PC-3 (cell line): ENCODE measurements around the gene JAKMIP1. TPM values are rescaled to one million over a fixed set of nuclear protein-coding genes. Genes with fewer than 3 reads are reported as not detected.

Experiments used
- ATAC-seq: fragments of 200-7000 bp; cut with Tn5 transposase; 2 replicates; pipeline ENCODE4 v1.9.1; 2020; ENCODE audit warnings: mild to moderate bottlenecking, moderate library complexity
- BruUV-seq: library from RNA; stranded (reverse); fragments of 400-500 nt; replicated peaks from 2 replicates; lab custom pipeline; 2021; lab: Mats Ljungman, UMichigan
- CTCF ChIA-PET: fragments of 300-600 bp; sonication (Branson Sonifier 250); formaldehyde crosslinking; loops from one replicate; lab custom pipeline; 2022; ENCODE audit warnings: antibody characterized with exemption; lab: Charles Lee
- POLR2A ChIA-PET: fragments of 300-600 bp; sonication (Branson Sonifier 250); formaldehyde crosslinking; loops from one replicate; lab custom pipeline; 2022; ENCODE audit warnings: antibody characterized with exemption; ENCODE audit not compliant: unreplicated experiment; lab: Charles Lee
- DNase-seq: peaks from one replicate; pipeline ENCODE4 v3.0.0-alpha.2; 2015
- H2AFZ ChIP-seq: fragments of 300-600 bp; sonication (generic); 2 replicates; pipeline ENCODE4 v1.6.0; 2016; ENCODE audit warnings: antibody characterized with exemption, low read length
- H3F3A ChIP-seq: fragments of 300-600 bp; sonication (generic); one replicate; pipeline ENCODE4 v1.6.0; 2017; ENCODE audit warnings: antibody characterized with exemption, low read length, control low read depth, mild to moderate bottlenecking; ENCODE audit not compliant: unreplicated experiment
- H3K27ac ChIP-seq: fragments of 300-600 bp; sonication (generic); 2 replicates; pipeline ENCODE4 v1.5.1; 2016; ENCODE audit warnings: mild to moderate bottlenecking, low read length
- H3K27me3 ChIP-seq: fragments of 300-600 bp; sonication (generic); 2 replicates; pipeline ENCODE4 v1.6.1; 2016; ENCODE audit warnings: low read length, mixed read lengths
- H3K36me3 ChIP-seq: fragments of 300-600 bp; sonication (generic); 2 replicates; pipeline ENCODE4 v1.6.1; 2016; ENCODE audit warnings: low read depth, mixed run types, low read length, mixed read lengths
- H3K4me1 ChIP-seq: fragments of 300-600 bp; sonication (generic); 2 replicates; pipeline ENCODE4 v1.5.1; 2016; ENCODE audit warnings: low read length; ENCODE audit not compliant: insufficient read depth
- H3K4me2 ChIP-seq: fragments of 300-600 bp; sonication (generic); 2 replicates; pipeline ENCODE4 v1.6.0; 2016; ENCODE audit warnings: low read length
- H3K4me3 ChIP-seq: fragments of 300-600 bp; sonication (generic); 2 replicates; pipeline ENCODE4 v1.5.1; 2016; ENCODE audit warnings: mild to moderate bottlenecking, low read length, mixed read lengths
- H3K79me2 ChIP-seq: fragments of 300-600 bp; sonication (generic); 2 replicates; pipeline ENCODE4 v1.6.1; 2017; ENCODE audit warnings: low read length, mixed read lengths
- H3K9ac ChIP-seq: fragments of 300-600 bp; sonication (generic); 2 replicates; pipeline ENCODE4 v1.6.0; 2016; ENCODE audit warnings: mild to moderate bottlenecking, low read length
- H3K9me2 ChIP-seq: fragments of 300-600 bp; sonication (generic); replicated peaks from 2 replicates; pipeline ENCODE4 v1.6.1; 2016; ENCODE audit warnings: mixed run types, low read length, mixed read lengths
- H3K9me3 ChIP-seq: fragments of 300-600 bp; sonication (generic); 2 replicates; pipeline ENCODE4 v1.6.1; 2016; ENCODE audit warnings: low read length, mixed read lengths
- H4K20me1 ChIP-seq: fragments of 300-600 bp; sonication (generic); 2 replicates; pipeline ENCODE4 v1.6.1; 2016; ENCODE audit warnings: low read length, mixed read lengths
- CTCF ChIP-seq: fragments of 300-600 bp; sonication (generic); conservative IDR thresholded peaks from 2 replicates; pipeline ENCODE4 v1.5.1; 2017; ENCODE audit warnings: antibody characterized with exemption, low read depth, mild to moderate bottlenecking, low read length
- EZH2 ChIP-seq: fragments of 300-600 bp; sonication (generic); IDR thresholded peaks from one replicate; pipeline ENCODE4 v1.6.1; 2017; ENCODE audit warnings: antibody characterized with exemption, mild to moderate bottlenecking, low read length; ENCODE audit not compliant: unreplicated experiment
- EZH2phosphoT487 ChIP-seq: fragments of 300-600 bp; sonication (generic); IDR thresholded peaks from 2 replicates; pipeline ENCODE4 v1.6.1; 2018; ENCODE audit warnings: mild to moderate bottlenecking, antibody characterized with exemption, low read length, borderline replicate concordance
- intact Hi-C: fragments of 100-400 bp; cut with micrococcal nuclease; formaldehyde crosslinking; loops from 2 replicates; pipeline ENCODE4 v1.9.0; 2023
- total RNA-seq: library from RNA; depleted of rRNA; stranded (reverse); fragments of >200 nt; gene quantifications from 2 replicates; pipeline ENCODE4 v1.2.3, GENCODE V29; 2014; rRNA removed

Gene JAKMIP1
- total RNA-seq, 1 experiment from 2014 or later: 0.04 TPM

- Histone ChIP-seq H3K4me1 (no peaks in the 10 kb centered on the region), H2AFZ (no peak overlapping the region), H3K9ac (no peak overlapping the region), H3K9me3 (no peaks in the 10 kb centered on the region), H3K36me3 (no peaks in the 10 kb centered on the region), H3K79me2 (no peaks in the 10 kb centered on the region), H3K9me2 (no peaks in the 10 kb centered on the region), H3K4me3 (no peak overlapping the region), H3F3A (no peaks in the 10 kb centered on the region), H3K27me3 (peaks cover 17% of the 10 kb centered on the region), H3K4me2 (no peak overlapping the region), H3K27ac (no peak overlapping the region), H4K20me1 (no peaks in the 10 kb centered on the region)
- TF ChIP-seq EZH2phosphoT487 (no peak), EZH2 (no peak), CTCF (no peak)
- POLR2A ChIA-PET: no interaction called here
- DNase-seq (no peak), ATAC-seq (no peak)
- intact Hi-C loops: no loop called here
- no TSS peak for BruUV-seq
- CTCF ChIA-PET: no interaction called here
Measured at GRCh38 chr4:5976431-5976830, 223.9 kb downstream of the JAKMIP1 start.

Other genes starting within 250 kb of the JAKMIP1 start
- not detected in 2 replicates for gene C4orf50, start 182.1 kb downstream of the JAKMIP1 start, total RNA-seq
- 35.7 and 45.5 TPM in 2 replicates for gene WFS1, start 69.3 kb upstream of the JAKMIP1 start, total RNA-seq